ENCODE results near the gene KIAA1328. TPM values are rescaled to one million over a fixed set of nuclear protein-coding genes. Genes with fewer than 3 reads are reported as not detected.

Gene KIAA1328
- polyA plus RNA-seq, 1 of the 3 experiments (the other 2 are of a cell fraction): 2.6 TPM

GRCh38 chr18:37235583-37235982, 406.7 kb downstream of the KIAA1328 start:
- DNase-seq: no peak
- Histone ChIP-seq H3K79me2 (ENCODE audit: insufficient read depth) (no peaks in the 10 kb centered on the region), H3K4me1 (ENCODE audit: control insufficient read depth in 1 of 2, insufficient read depth in 2 of 2, low read depth in 1 of 2, low read length in 1 of 2) (peaks cover 4 to 16% of the 10 kb centered on the region in 2 experiments; a peak in 2 of 4 replicates), H3K27ac (ENCODE audit: low read depth in 2 of 2, low read length in 1 of 2) (no peak overlapping the region), H3K4me2 (no peak overlapping the region), H3K9me2 (no peaks in the 10 kb centered on the region), H3K4me3 (ENCODE audit: low read depth in 2 of 2, low read length in 1 of 2) (no peak overlapping the region), H3K9me3 (no peaks in the 10 kb centered on the region), H4K20me1 (ENCODE audit: insufficient read depth) (no peaks in the 10 kb centered on the region), H3F3A (replicated peaks; ENCODE audit: insufficient read depth) (no peaks in the 10 kb centered on the region), H3K36me3 (replicated peaks in 1 of 2; ENCODE audit: control insufficient read depth in 1 of 2, insufficient read depth in 2 of 2, low read length in 1 of 2) (no peaks in the 10 kb centered on the region), H3K27me3 (ENCODE audit: insufficient read depth) (no peaks in the 10 kb centered on the region), H3K9ac (no peak overlapping the region), H2AFZ (ENCODE audit: low read depth) (no peak overlapping the region)
- POLR2A ChIA-PET: no interaction called here
- CTCF ChIA-PET: no interaction called here
- WGBS (ENCODE audit: low lambda C conversion rate): 60% methylated on average over 1 of the region's 2 CpGs
- no peak for TF ChIP-seq YY1 (IDR thresholded peaks at IDR 0.05; ENCODE audit: low read depth)
- no peak for TF ChIP-seq CTCF (IDR thresholded peaks at IDR 0.05)
- no peak for TF ChIP-seq CHD2 (IDR thresholded peaks at IDR 0.05; ENCODE audit: low read length, partially characterized antibody)
- TF ChIP-seq, protein P1, sequence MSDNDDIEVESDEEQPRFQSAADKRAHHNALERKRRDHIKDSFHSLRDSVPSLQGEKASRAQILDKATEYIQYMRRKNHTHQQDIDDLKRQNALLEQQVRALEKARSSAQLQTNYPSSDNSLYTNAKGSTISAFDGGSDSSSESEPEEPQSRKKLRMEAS (IDR thresholded peaks at IDR 0.05; ENCODE audit: low read depth): no peak
- TF ChIP-seq TCF12 (IDR thresholded peaks at IDR 0.05): no peak
- TF ChIP-seq EP300 (IDR thresholded peaks at IDR 0.05; ENCODE audit: borderline replicate concordance in 1 of 2, low read depth in 1 of 2, low read length in 1 of 2): no peak
- TF ChIP-seq ZBTB33 (IDR thresholded peaks at IDR 0.05; ENCODE audit: borderline replicate concordance, low read depth): no peak
- TF ChIP-seq TEAD4 (IDR thresholded peaks at IDR 0.05; ENCODE audit: borderline replicate concordance, insufficient read depth): no peak

DNA sequence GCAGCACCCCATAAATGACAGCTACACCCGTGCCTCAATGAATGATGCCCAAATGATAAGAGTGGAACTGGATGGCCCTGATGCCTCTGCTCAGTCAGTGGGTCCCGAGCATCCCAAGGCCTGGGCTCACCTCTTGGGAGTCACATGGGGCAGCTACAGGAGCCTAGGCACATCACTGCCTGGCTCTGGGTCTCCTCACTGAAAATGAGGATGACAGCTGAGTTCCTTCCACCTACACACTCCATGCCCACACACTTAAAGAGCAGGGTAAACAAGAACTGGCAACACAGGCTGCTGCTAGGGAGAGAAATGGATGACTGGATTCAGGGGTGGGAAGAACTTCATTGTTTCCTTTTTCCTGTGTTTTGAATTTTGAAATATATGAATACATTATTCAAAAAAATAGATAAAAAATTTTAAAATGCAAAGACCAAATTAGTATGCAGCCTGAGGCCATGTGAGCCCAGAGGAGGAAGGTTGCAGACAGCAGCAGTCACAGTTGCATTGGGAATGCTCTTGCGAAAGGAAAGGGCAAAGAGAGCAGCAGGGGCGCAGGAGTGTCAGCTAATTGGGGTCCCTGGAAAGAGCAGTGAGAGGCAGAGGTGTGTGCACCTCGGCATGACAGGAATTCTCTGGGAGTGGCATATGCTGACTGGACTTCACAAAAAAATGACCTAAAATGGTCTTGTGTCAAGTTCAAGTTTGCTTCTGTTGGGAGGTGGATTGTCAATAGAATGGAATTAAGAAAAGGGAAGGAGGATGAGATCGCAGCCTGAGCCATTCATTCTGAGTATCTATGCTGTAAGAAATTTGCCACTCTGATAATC, 409.6 kb downstream of the KIAA1328 start:
- WGBS (ENCODE audit: low lambda C conversion rate): 62% methylated on average over 6 of the region's 6 CpGs

More for the DNA sequence above, 409.6 kb downstream of the KIAA1328 start:
- Histone ChIP-seq H3K36me3 (replicated peaks in 1 of 2; ENCODE audit: control insufficient read depth in 1 of 2, insufficient read depth in 2 of 2, low read length in 1 of 2) (no peaks in the 10 kb centered on the region), H3K9ac (no peak overlapping the region), H3K27ac (ENCODE audit: low read depth in 2 of 2, low read length in 1 of 2) (no peak overlapping the region), H3K4me3 (ENCODE audit: low read depth in 2 of 2, low read length in 1 of 2) (no peak overlapping the region), H2AFZ (ENCODE audit: low read depth) (no peak overlapping the region), H3F3A (replicated peaks; ENCODE audit: insufficient read depth) (no peaks in the 10 kb centered on the region), H3K9me2 (no peaks in the 10 kb centered on the region), H4K20me1 (ENCODE audit: insufficient read depth) (no peaks in the 10 kb centered on the region), H3K4me2 (no peak overlapping the region), H3K9me3 (no peaks in the 10 kb centered on the region), H3K4me1 (ENCODE audit: control insufficient read depth in 1 of 2, insufficient read depth in 2 of 2, low read depth in 1 of 2, low read length in 1 of 2) (peaks cover 0 to 8% of the 10 kb centered on the region in 2 experiments; a peak in 1 of 4 replicates), H3K79me2 (ENCODE audit: insufficient read depth) (no peaks in the 10 kb centered on the region), H3K27me3 (ENCODE audit: insufficient read depth) (no peaks in the 10 kb centered on the region)
- TF ChIP-seq TCF12 (IDR thresholded peaks at IDR 0.05): 0 out of 2 replicates have a peak, but pooled peaks have one; percentile 12
- no peak for TF ChIP-seq MEF2A (IDR thresholded peaks at IDR 0.05; ENCODE audit: borderline replicate concordance, low read depth)
- no peak for DNase-seq
- ChIA-PET CTCF (interaction anchor here (0.6 to 1.2 kb wide), 2 partner anchors 85 to 296 kb away, joined by 3 read pairs; no protein-coding TSS in a partner anchor), POLR2A (no interaction called here)

All from SK-N-SH (cell line).